ENCODE measurements around the gene TUBGCP2.
A peak's percentile ranks its signal among the peaks of the same experiment; 100 is the strongest.

TUBGCP2 gene

DNA sequence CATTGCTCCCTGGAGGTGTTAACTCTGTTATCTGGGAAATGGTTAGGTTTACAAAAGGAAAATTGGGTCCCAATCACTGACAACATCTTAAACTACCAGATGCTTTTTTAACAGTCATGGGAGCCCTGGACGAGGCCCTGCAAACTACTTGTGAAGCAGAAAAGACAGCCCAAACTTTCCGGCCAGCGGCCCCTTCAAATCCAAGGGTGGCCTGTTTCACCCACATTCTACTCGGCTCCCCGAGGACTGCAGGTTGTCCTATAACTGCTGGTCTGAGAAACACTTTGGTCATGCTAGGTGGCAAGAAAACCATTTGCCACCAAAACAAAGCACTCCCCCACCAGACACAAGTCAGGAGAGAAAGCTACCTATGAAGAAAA is 2.6 kb downstream of the TUBGCP2 start:
- Histone ChIP-seq H3F3A (ENCODE audit: low read depth) (no peaks in the 10 kb centered on the region), H3K36me3 (ENCODE audit: insufficient read depth, low read length) (no peaks in the 10 kb centered on the region; the same call in 1 of the 2 replicates), H3K79me2 (ENCODE audit: insufficient read depth, low read length) (peaks cover 60% of the 10 kb centered on the region), H3K4me2 (ENCODE audit: low read depth, low read length, poor library complexity, severe bottlenecking) (peak overlapping the region; percentile 38), H3K9me2 (replicated peaks; ENCODE audit: low read depth, low read length) (no peaks in the 10 kb centered on the region), H3K9ac (ENCODE audit: low read depth, low read length, poor library complexity, severe bottlenecking) (no peak overlapping the region), H4K20me1 (ENCODE audit: insufficient read depth, low read length, poor library complexity, severe bottlenecking) (peaks cover 11% of the 10 kb centered on the region), H3K4me1 (ENCODE audit: insufficient read depth, low read length, poor library complexity, severe bottlenecking) (peaks cover 17% of the 10 kb centered on the region), H3K4me3 (ENCODE audit: low read length, poor library complexity, severe bottlenecking) (no peak overlapping the region), H2AFZ (ENCODE audit: low read length) (no peak overlapping the region), H3K9me3 (ENCODE audit: insufficient read depth, low read depth, low read length) (no peaks in the 10 kb centered on the region), H3K27me3 (ENCODE audit: insufficient read depth, low read length, poor library complexity, severe bottlenecking) (no peaks in the 10 kb centered on the region)
- TF ChIP-seq, protein P1, sequence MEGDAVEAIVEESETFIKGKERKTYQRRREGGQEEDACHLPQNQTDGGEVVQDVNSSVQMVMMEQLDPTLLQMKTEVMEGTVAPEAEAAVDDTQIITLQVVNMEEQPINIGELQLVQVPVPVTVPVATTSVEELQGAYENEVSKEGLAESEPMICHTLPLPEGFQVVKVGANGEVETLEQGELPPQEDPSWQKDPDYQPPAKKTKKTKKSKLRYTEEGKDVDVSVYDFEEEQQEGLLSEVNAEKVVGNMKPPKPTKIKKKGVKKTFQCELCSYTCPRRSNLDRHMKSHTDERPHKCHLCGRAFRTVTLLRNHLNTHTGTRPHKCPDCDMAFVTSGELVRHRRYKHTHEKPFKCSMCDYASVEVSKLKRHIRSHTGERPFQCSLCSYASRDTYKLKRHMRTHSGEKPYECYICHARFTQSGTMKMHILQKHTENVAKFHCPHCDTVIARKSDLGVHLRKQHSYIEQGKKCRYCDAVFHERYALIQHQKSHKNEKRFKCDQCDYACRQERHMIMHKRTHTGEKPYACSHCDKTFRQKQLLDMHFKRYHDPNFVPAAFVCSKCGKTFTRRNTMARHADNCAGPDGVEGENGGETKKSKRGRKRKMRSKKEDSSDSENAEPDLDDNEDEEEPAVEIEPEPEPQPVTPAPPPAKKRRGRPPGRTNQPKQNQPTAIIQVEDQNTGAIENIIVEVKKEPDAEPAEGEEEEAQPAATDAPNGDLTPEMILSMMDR (conservative IDR thresholded peaks at IDR 0.05; ENCODE audit: low read length), result no peak
- no peak for TF ChIP-seq EZH2phosphoT487 (IDR thresholded peaks at IDR 0.05; ENCODE audit: borderline replicate concordance)

DNA sequence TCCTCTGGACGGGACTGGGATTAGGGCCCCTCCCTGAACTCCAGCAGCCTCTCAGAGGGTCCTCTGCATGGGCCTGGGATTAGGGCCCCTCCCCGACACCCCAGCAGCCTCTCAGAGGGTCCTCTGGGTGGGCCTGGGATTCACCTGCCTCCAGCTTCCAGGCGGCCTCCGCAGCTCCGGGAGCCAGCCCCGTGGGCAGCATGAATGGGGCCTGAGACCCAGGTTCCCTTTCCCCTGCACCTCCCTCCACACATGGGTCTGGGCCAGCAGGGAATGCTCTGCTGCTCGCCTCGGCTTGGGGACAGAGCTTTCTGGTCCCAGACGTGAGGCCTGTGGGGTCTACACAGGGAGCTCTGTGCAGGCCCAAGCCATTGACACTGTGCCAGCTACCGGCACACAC is 5.5 kb downstream of the TUBGCP2 start:
- H3K9me3 ChIP-seq (ENCODE audit: insufficient read depth, low read depth, low read length), result no peaks in the 10 kb centered on the region
- H4K20me1 ChIP-seq (ENCODE audit: insufficient read depth, low read length, poor library complexity, severe bottlenecking), result peaks cover 6% of the 10 kb centered on the region
- no peak overlapping the region for H3K4me2 ChIP-seq (ENCODE audit: low read depth, low read length, poor library complexity, severe bottlenecking)
- peaks cover 22% of the 10 kb centered on the region; the same call in 1 of the 2 replicates for H3K36me3 ChIP-seq (ENCODE audit: insufficient read depth, low read length)
- no peak overlapping the region for H3K9ac ChIP-seq (ENCODE audit: low read depth, low read length, poor library complexity, severe bottlenecking)
- TF ChIP-seq EZH2phosphoT487 (IDR thresholded peaks at IDR 0.05; ENCODE audit: borderline replicate concordance), result no peak
- TF ChIP-seq, protein P1 (conservative IDR thresholded peaks at IDR 0.05; ENCODE audit: low read length), result no peak
- no peak overlapping the region for H3K4me3 ChIP-seq (ENCODE audit: low read length, poor library complexity, severe bottlenecking)
- H2AFZ ChIP-seq (ENCODE audit: low read length), result no peak overlapping the region
- H3F3A ChIP-seq (ENCODE audit: low read depth), result no peaks in the 10 kb centered on the region
- H3K27me3 ChIP-seq (ENCODE audit: insufficient read depth, low read length, poor library complexity, severe bottlenecking), result no peaks in the 10 kb centered on the region
- peaks cover 49% of the 10 kb centered on the region for H3K79me2 ChIP-seq (ENCODE audit: insufficient read depth, low read length)
- H3K9me2 ChIP-seq (replicated peaks; ENCODE audit: low read depth, low read length), result no peaks in the 10 kb centered on the region
- H3K4me1 ChIP-seq (ENCODE audit: insufficient read depth, low read length, poor library complexity, severe bottlenecking), result peaks cover 10% of the 10 kb centered on the region

DNA sequence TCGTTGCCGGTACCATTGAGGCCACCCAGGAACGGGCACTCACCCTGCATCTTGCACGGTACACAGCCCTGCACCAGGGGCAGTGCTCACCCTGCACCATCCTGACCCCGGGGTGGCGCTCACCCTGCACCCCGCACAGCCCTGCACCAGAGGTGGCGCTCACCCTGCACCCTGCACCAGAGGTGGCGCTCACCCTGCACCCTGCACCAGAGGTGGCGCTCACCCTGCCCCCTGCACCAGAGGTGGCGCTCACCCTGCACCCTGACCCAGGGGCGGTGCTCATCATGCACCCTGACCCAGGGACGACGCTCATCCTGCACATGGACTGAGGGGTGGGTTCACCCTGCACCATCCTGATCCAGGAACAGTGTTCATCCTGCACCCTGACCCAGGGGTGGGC is 6.4 kb downstream of the TUBGCP2 start:
- peaks cover 6% of the 10 kb centered on the region for H3K4me1 ChIP-seq (ENCODE audit: insufficient read depth, low read length, poor library complexity, severe bottlenecking)
- peaks cover 32% of the 10 kb centered on the region; the same call in 1 of the 2 replicates for H3K36me3 ChIP-seq (ENCODE audit: insufficient read depth, low read length)
- no peak overlapping the region for H2AFZ ChIP-seq (ENCODE audit: low read length)
- no peaks in the 10 kb centered on the region for H3F3A ChIP-seq (ENCODE audit: low read depth)
- H3K9me3 ChIP-seq (ENCODE audit: insufficient read depth, low read depth, low read length), result no peaks in the 10 kb centered on the region
- H3K9ac ChIP-seq (ENCODE audit: low read depth, low read length, poor library complexity, severe bottlenecking), result no peak overlapping the region
- peaks cover 40% of the 10 kb centered on the region for H3K79me2 ChIP-seq (ENCODE audit: insufficient read depth, low read length)
- no peak overlapping the region for H3K4me3 ChIP-seq (ENCODE audit: low read length, poor library complexity, severe bottlenecking)
- no peaks in the 10 kb centered on the region for H3K27me3 ChIP-seq (ENCODE audit: insufficient read depth, low read length, poor library complexity, severe bottlenecking)
- TF ChIP-seq EZH2phosphoT487 (IDR thresholded peaks at IDR 0.05; ENCODE audit: borderline replicate concordance), result no peak
- TF ChIP-seq, protein P1 (conservative IDR thresholded peaks at IDR 0.05; ENCODE audit: low read length), result peak; percentile 13; the same call in 1 of the 2 replicates
- no peaks in the 10 kb centered on the region for H3K9me2 ChIP-seq (replicated peaks; ENCODE audit: low read depth, low read length)
- H3K4me2 ChIP-seq (ENCODE audit: low read depth, low read length, poor library complexity, severe bottlenecking), result no peak overlapping the region
- H4K20me1 ChIP-seq (ENCODE audit: insufficient read depth, low read length, poor library complexity, severe bottlenecking), result peaks cover 2% of the 10 kb centered on the region

All from Loucy (cell line).